SK-N-MC (cell line): ENCODE measurements around the gene GALNT14.
A peak's percentile ranks its signal among the peaks of the same experiment; 100 is the strongest.
"Not testable (repeated sequence)": the region's sequence is repeated elsewhere in the genome, so short reads cannot be mapped to it uniquely, and the experiment has no call there.

Experiments used
- DNase-seq: peaks from one replicate; pipeline ENCODE4 v3.0.0-alpha.2; 2011; ENCODE audit warnings: low read depth, low spot score
- H3K27ac ChIP-seq: fragments of 200-600 bp; sonication (generic); 2 replicates; pipeline ENCODE4 v1.5.1; 2016; ENCODE audit warnings: mixed run types
- H3K36me3 ChIP-seq: fragments of 200-600 bp; sonication (generic); 2 replicates; pipeline ENCODE4 v1.6.1; 2017; ENCODE audit warnings: antibody characterized with exemption, low read length, mixed read lengths; ENCODE audit not compliant: insufficient read depth
- H3K4me3 ChIP-seq: fragments of 200-600 bp; sonication (generic); 2 replicates; pipeline ENCODE4 v1.5.1; 2016
- H3K9ac ChIP-seq: fragments of 200-600 bp; sonication (generic); 2 replicates; pipeline ENCODE4 v1.8.0; 2017; ENCODE audit warnings: mixed run types, mixed read lengths; ENCODE audit not compliant: insufficient read length
- H3K9me3 ChIP-seq: fragments of 200-600 bp; sonication (generic); 2 replicates; pipeline ENCODE4 v1.6.1; 2017; ENCODE audit warnings: low read depth, mild to moderate bottlenecking, antibody characterized with exemption, low read length, moderate library complexity, mixed read lengths
- EZH2 ChIP-seq: fragments of 200-600 bp; sonication (generic); IDR thresholded peaks from one replicate; pipeline ENCODE4 v1.6.1; 2017; ENCODE audit warnings: antibody characterized with exemption
- FOXP2 ChIP-seq: optimal IDR thresholded peaks from 2 replicates; pipeline ENCODE3; 2011; ENCODE audit warnings: mild to moderate bottlenecking, moderate library complexity; ENCODE audit not compliant: insufficient read depth; ENCODE audit errors: extremely low read length, control extremely low read depth
- POLR2AphosphoS5 ChIP-seq: IDR thresholded peaks from 2 replicates; pipeline ENCODE4 v1.6.1; 2012; ENCODE audit warnings: mild to moderate bottlenecking, low read depth, low read length, borderline replicate concordance

GALNT14 gene, protein sequence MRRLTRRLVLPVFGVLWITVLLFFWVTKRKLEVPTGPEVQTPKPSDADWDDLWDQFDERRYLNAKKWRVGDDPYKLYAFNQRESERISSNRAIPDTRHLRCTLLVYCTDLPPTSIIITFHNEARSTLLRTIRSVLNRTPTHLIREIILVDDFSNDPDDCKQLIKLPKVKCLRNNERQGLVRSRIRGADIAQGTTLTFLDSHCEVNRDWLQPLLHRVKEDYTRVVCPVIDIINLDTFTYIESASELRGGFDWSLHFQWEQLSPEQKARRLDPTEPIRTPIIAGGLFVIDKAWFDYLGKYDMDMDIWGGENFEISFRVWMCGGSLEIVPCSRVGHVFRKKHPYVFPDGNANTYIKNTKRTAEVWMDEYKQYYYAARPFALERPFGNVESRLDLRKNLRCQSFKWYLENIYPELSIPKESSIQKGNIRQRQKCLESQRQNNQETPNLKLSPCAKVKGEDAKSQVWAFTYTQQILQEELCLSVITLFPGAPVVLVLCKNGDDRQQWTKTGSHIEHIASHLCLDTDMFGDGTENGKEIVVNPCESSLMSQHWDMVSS

DNA sequence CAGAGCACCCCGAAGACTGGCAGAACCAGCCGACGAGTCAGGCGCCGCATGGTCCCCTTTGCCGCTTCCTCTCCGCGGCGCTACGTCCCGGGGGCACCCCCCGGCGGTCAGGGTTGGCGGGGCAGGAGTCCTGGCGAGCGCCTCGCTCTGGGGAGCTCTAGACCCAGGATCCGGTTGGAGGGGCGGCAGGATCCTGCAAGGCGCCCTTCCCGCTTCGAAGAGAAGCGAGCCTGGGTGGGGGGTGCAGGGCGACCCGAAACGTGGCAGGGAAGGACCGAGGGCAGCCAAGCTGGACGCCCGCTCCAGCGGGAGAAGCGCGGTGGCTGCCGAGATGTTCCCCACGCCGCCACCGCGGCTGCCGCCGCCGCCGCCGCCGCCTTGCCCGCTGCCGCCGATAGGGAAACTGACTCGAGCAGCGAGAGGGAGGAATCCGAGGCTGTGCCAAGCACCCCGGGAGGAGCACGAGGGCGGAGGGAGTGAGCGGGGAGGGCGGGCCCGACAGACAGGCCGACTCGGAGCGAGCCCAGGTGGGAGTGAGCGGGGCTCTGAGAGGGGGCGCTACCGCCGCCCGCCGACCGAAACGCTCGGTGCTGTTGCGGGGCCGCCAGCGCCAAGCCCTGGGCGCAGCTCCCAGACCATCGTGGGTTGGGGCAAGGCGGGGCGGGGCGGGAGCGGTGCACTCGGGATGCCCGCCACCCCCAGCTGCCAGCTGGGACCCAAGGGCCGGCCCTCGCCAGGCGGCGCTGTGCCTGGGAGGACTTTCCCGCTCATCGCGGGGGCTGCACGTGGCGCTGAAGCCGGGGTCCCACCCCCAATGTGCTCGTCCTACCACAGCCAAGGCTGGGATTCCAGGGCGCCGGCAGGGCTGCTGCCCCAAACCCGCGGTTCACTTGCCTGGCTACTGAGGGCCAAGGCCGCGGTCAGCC is at the start of gene GALNT14:
TSS of gene GALNT14 (minus strand) at position 404 of the 926 bp plus-strand sequence. CDS start at position 50, 354 bp downstream.
- TF ChIP-seq FOXP2 (no peak), POLR2AphosphoS5 (no peak; the same call in none of the 2 replicates), EZH2 (no peak)
- Histone ChIP-seq H3K36me3 (no peaks in the 10 kb centered on the region), H3K27ac (no peak within 1 kb of the TSS), H3K9me3 (no peaks in the 10 kb centered on the region), H3K9ac (peak within 1 kb of the TSS; percentile 75), H3K4me3 (peak within 1 kb of the TSS; percentile 91)
- DNase-seq = no peak

DNA sequence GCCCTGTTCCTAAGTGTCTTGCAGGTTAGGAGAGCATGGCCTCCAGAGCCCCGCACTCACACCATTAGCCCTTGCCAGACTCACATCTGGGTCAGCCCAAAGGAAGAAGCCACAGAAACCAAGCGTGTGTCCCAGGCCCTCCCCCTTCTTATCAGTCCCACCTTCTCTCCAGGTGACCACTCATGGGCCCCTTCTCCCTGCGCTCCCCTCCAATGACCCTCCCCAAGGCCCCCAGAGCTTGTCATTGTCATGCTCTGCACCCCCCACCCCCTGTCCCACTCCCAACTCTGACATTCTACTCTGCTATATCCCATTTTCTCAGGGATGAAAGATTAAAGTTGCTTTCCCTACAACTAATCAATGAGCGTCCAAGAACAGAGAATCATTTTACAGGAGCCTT is 48.9 kb upstream of the GALNT14 start:
- TF ChIP-seq POLR2AphosphoS5 = no peak
- TF ChIP-seq FOXP2 = no peak
- no peak for TF ChIP-seq EZH2
- H3K9me3 ChIP-seq = no peaks in the 10 kb centered on the region
- no peak overlapping the region for H3K4me3 ChIP-seq
- DNase-seq = no peak
- H3K36me3 ChIP-seq = no peaks in the 10 kb centered on the region
- H3K27ac ChIP-seq = no peak overlapping the region
- H3K9ac ChIP-seq = no peak overlapping the region

DNA sequence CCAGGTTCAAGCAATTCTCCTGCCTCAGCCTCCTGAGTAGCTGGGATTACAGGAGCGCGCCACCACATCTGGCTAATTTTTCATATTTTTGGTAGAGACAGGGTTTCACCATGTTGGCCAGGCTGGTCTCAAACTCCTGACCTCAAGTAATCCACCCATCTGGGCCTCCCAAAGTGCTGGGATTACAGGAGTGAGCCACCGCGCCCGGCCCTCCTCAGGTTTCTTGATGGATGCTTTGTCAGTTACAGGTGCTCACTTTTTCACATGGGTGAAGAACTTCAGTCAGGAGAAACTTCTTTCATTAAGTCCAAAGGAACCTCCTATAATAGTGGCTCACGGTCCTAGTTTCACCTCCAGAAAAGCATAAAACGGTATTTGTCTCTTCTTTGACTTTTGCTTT is 45.7 kb upstream of the GALNT14 start:
- not testable (repeated sequence) for H3K27ac ChIP-seq, H3K4me3 ChIP-seq

DNA sequence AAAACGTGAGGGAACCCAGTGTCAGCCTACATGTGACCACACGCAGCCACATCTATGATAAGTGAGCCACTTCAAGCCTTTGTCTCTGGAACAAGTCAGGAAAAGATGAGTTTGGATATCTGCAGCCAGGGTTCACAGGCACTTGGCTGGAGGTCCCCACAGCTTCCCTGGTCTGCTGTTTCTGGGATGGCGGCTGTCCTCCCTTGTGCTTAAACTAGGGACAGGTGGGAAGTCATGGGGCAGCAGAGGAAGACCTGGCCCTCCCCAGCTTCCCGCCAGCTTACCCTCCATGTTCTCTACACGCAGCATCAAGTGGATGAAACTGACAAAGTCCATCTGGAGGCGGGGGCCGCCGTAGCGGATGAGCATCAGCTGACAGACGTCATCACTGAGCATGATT is 38.5 kb upstream of the GALNT14 start:
- DNase-seq = no peak
- Histone ChIP-seq H3K36me3 (no peaks in the 10 kb centered on the region), H3K9ac (no peak overlapping the region), H3K9me3 (no peaks in the 10 kb centered on the region), H3K4me3 (no peak overlapping the region), H3K27ac (no peak overlapping the region)
- TF ChIP-seq FOXP2 = no peak
- TF ChIP-seq POLR2AphosphoS5 = no peak
- TF ChIP-seq EZH2 = no peak

More for the DNA sequence above, 45.7 kb upstream of the GALNT14 start:
- not testable (repeated sequence) for H3K36me3 ChIP-seq, H3K9me3 ChIP-seq, DNase-seq, H3K9ac ChIP-seq

GRCh38 chr2:31171142-31171541 is 32.9 kb upstream of the GALNT14 start:
- no peaks in the 10 kb centered on the region for H3K9me3 ChIP-seq
- H3K4me3 ChIP-seq = no peak overlapping the region
- TF ChIP-seq EZH2 (no peak), POLR2AphosphoS5 (no peak), FOXP2 (no peak)
- H3K36me3 ChIP-seq = no peaks in the 10 kb centered on the region
- no peak for DNase-seq
- no peak overlapping the region for H3K27ac ChIP-seq
- H3K9ac ChIP-seq = no peak overlapping the region

- Histone ChIP-seq H3K9me3 (no peaks in the 10 kb centered on the region), H3K27ac (no peak overlapping the region), H3K4me3 (no peak overlapping the region), H3K36me3 (no peaks in the 10 kb centered on the region), H3K9ac (no peak overlapping the region)
- peak; percentile 47 for DNase-seq
- no peak for TF ChIP-seq POLR2AphosphoS5
- TF ChIP-seq EZH2 = no peak
- peak; percentile 44 for TF ChIP-seq FOXP2
These were observed 31.9 kb upstream of the GALNT14 start for GRCh38 chr2:31170071-31170698.

DNA sequence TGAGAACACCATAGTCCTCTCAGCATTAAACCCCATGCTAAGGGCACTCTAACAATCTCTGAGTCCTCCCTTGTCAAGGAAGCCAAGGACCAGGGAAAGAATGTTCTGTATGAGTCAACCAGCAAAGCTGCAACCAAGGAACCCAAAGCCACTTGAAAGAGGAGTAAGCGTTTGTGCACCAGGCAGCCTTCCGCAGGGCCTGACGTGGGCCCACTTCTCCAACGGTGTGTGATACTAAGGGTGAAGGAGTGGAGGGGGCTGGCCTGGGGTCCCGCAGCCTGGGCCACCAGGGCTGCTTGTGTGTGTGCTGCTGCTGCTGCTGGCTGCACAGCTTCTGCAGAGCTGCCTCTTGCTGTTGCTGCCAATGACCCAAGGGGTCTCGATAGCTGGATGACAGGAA is 30.1 kb upstream of the GALNT14 start:
- DNase-seq = no peak
- Histone ChIP-seq H3K27ac (no peak overlapping the region), H3K9me3 (no peaks in the 10 kb centered on the region), H3K4me3 (no peak overlapping the region), H3K36me3 (no peaks in the 10 kb centered on the region), H3K9ac (no peak overlapping the region)
- no peak for TF ChIP-seq EZH2
- TF ChIP-seq POLR2AphosphoS5 = no peak
- TF ChIP-seq FOXP2 = no peak

- no peak overlapping the region for H3K27ac ChIP-seq
- TF ChIP-seq POLR2AphosphoS5 (no peak), EZH2 (no peak), FOXP2 (no peak)
- H3K4me3 ChIP-seq = no peak overlapping the region
- no peaks in the 10 kb centered on the region for H3K9me3 ChIP-seq
- no peaks in the 10 kb centered on the region for H3K36me3 ChIP-seq
- no peak overlapping the region for H3K9ac ChIP-seq
- no peak for DNase-seq
These were observed 28.7 kb upstream of the GALNT14 start for GRCh38 chr2:31166925-31167324.
